Measurements from ENCODE around the gene CDH4. TPM values are rescaled to one million over a fixed set of nuclear protein-coding genes. Genes with fewer than 3 reads are reported as not detected.

Gene CDH4
- total and polyA plus RNA-seq, 12 donors: 0.04 to 0.25 (median 0.08) TPM; not detected in 5

DNA sequence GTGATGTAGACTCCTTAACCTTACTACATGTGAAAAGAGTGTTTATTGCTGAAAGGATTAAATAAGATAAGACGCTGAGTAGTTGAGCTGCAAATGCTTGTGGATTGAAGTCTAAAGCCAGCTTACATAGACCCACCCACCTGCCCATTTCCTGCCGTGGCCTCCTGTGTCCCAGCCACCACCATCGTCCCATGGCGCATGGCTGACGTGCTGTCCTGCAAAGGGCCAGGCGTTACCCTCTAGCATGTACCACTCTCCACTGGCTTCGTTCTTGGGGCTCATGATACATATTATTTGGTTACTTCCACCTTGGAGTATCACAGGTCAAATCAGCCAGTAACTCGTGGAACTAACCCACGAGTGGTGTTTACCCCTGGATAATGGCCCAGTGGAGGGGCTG is 181.8 kb downstream of the CDH4 start:
- Histone ChIP-seq H3K4me3 (no peak overlapping the region), H3K27me3 (peaks cover 0 to 63% (median 36%) of the 10 kb centered on the region in 7 donors), H3K27ac (no peak overlapping the region), H3K36me3 (no peaks in the 10 kb centered on the region), H3K4me1 (peaks cover 0 to 5% (median 0%) of the 10 kb centered on the region in 9 donors), H3K9me3 (no peaks in the 10 kb centered on the region)
- 66 to 73% methylated on average over 9 of the region's 9 CpGs for WGBS, 2 donors
- TF ChIP-seq, protein P1, sequence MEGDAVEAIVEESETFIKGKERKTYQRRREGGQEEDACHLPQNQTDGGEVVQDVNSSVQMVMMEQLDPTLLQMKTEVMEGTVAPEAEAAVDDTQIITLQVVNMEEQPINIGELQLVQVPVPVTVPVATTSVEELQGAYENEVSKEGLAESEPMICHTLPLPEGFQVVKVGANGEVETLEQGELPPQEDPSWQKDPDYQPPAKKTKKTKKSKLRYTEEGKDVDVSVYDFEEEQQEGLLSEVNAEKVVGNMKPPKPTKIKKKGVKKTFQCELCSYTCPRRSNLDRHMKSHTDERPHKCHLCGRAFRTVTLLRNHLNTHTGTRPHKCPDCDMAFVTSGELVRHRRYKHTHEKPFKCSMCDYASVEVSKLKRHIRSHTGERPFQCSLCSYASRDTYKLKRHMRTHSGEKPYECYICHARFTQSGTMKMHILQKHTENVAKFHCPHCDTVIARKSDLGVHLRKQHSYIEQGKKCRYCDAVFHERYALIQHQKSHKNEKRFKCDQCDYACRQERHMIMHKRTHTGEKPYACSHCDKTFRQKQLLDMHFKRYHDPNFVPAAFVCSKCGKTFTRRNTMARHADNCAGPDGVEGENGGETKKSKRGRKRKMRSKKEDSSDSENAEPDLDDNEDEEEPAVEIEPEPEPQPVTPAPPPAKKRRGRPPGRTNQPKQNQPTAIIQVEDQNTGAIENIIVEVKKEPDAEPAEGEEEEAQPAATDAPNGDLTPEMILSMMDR (IDR thresholded peaks at IDR 0.05): no peak
- intact Hi-C loops (cut with DNase I): loop anchor here in 1 of 10 donors (1.0 to 5.0 kb wide), 2 partner anchors 40 to 773 kb away; no protein-coding TSS in a partner anchor
- ATAC-seq: no peak
- no peak for DNase-seq

DNA sequence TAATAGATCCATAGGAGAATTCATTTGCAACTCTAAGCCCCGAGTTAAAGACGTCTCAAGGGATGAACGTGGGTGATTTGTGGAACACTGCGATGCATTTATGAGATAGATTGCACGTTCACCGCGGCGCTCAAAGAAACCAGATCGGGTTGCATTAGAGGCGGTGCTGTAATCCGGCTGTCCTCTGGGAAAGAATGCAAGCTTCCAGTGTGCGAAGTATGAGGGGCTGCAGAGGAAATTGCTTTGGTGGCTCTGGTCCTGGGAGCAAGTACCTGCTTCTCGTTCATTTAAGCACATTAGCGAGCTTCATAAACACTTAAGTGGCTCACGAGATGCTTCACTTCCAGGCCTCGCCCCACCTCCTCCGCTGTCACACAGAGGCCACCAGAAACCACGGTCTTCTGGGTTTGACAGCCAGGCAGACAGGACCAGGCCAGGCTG is 182.3 kb downstream of the CDH4 start:
- Histone ChIP-seq H3K4me1 (peaks cover 0 to 5% (median 0%) of the 10 kb centered on the region in 9 donors), H3K36me3 (no peaks in the 10 kb centered on the region), H3K9me3 (no peaks in the 10 kb centered on the region), H3K27me3 (peaks cover 0 to 66% (median 36%) of the 10 kb centered on the region in 7 donors), H3K27ac (no peak overlapping the region), H3K4me3 (no peak overlapping the region)
- TF ChIP-seq, protein P1 (IDR thresholded peaks at IDR 0.05): no peak
- WGBS, 2 donors: 19 to 30% methylated on average over 18 of the region's 18 CpGs
- ATAC-seq: no peak
- intact Hi-C loops (cut with DNase I): loop anchor here in 1 of 10 donors (1.0 to 5.0 kb wide), 2 partner anchors 40 to 773 kb away; no protein-coding TSS in a partner anchor
- no peak for DNase-seq

DNA sequence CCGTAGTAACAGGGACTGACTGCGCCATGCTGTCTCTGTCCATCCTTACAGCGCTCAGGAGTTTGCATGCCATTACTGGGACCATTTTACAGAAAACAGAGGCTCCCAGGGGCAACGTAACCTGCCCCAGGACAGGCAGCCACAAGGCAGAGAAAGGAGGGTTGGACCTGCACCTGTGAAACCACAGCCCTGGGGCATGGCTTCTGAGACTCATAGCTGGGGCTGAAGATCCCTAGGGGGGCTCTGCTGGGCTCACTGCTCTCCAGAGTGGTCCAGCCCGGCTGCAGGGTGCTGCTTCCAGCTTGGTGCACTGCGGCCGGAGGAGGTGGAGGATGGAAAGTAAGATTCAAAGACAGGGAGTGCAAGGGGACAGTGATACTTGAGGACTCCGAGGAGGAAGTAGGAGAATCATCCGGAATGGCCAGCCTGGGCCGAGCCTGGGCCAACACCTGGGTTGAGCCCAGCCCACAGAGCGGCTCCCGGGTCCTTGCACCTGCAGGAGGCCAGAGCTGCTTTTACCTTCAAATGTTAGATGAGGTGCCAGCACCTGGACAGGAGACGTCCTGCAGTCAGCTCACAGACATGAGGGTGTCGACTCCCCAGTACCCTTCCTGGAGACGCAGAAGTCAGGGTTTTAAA is 183.2 kb downstream of the CDH4 start:
- Histone ChIP-seq H3K27ac (no peak overlapping the region), H3K9me3 (no peaks in the 10 kb centered on the region), H3K27me3 (peaks cover 0 to 73% (median 36%) of the 10 kb centered on the region in 7 donors), H3K4me3 (no peak overlapping the region), H3K36me3 (no peaks in the 10 kb centered on the region), H3K4me1 (peaks cover 0 to 5% (median 0%) of the 10 kb centered on the region in 9 donors)
- TF ChIP-seq, protein P1 (IDR thresholded peaks at IDR 0.05): no peak
- intact Hi-C loops (cut with DNase I): no loop called here
- DNase-seq (no peak), ATAC-seq (no peak)
- 76 to 79% methylated on average over 15 of the region's 15 CpGs for WGBS, 2 donors

DNA sequence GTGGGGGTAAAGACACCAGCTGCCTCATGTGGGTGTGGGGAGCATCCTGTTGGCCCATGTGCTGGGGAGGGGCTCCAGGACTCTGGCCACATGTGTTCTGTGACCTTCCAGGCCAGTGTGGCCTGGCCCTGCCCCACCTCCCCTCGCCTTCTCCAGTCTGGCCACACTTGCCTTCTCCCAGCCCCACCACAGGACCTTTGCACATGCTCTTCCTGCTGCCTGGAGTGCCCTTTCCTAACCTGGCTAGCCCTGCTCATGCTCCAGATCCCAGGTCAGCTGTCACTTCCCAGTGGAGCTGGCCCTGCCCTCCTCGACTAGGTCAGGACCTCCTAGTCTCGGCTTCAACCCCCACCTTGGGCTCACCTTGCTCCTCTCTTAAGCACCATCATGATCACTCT is 183.8 kb downstream of the CDH4 start:
- TF ChIP-seq, protein P1 (IDR thresholded peaks at IDR 0.05): no peak
- peaks cover 0 to 74% (median 36%) of the 10 kb centered on the region in 7 donors for H3K27me3 ChIP-seq
- ATAC-seq: no peak
- H3K4me1 ChIP-seq: peaks cover 0 to 5% (median 0%) of the 10 kb centered on the region in 9 donors
- H3K27ac ChIP-seq: no peak overlapping the region
- H3K36me3 ChIP-seq: no peaks in the 10 kb centered on the region
- no peak overlapping the region for H3K4me3 ChIP-seq
- H3K9me3 ChIP-seq: no peaks in the 10 kb centered on the region
- intact Hi-C loops (cut with DNase I): no loop called here
- WGBS, 2 donors: 71 to 73% methylated on average over 3 of the region's 3 CpGs
- no peak for DNase-seq

Measured in heart right ventricle (tissue), 16 donors.